A673 (cell line): ENCODE measurements around the gene PSMB8. TPM values are rescaled to one million over a fixed set of nuclear protein-coding genes. Genes with fewer than 3 reads are reported as not detected.

Source experiments
- BruUV-seq: library from RNA; stranded (reverse); fragments of 400-500 nt; replicated peaks from 2 replicates; lab custom pipeline; 2021; lab: Mats Ljungman, UMichigan
- CTCF ChIA-PET: fragments of 300-600 bp; sonication (Branson Sonifier 250); formaldehyde crosslinking; loops from one replicate; lab custom pipeline; 2022; ENCODE audit warnings: antibody characterized with exemption; lab: Charles Lee
- POLR2A ChIA-PET: fragments of 300-600 bp; sonication (Branson Sonifier 250); formaldehyde crosslinking; loops from one replicate; lab custom pipeline; 2022; ENCODE audit warnings: antibody characterized with exemption; ENCODE audit not compliant: low non-redundant PET; lab: Charles Lee
- DNase-seq: peaks from one replicate; pipeline ENCODE4 v3.0.0-alpha.2; 2015; ENCODE audit warnings: low spot score
- H3K27ac ChIP-seq: fragments of 200-600 bp; sonication (generic); 2 replicates; pipeline ENCODE4 v1.5.1; 2016; ENCODE audit warnings: mixed run types, low read depth, mild to moderate bottlenecking, mixed read lengths, antibody characterized with exemption, low read length; ENCODE audit not compliant: poor library complexity, severe bottlenecking
- H3K27me3 ChIP-seq: fragments of 200-600 bp; sonication (generic); replicated peaks from 2 replicates; pipeline ENCODE4 v1.6.1; 2017; ENCODE audit warnings: mixed run types, low read depth, mild to moderate bottlenecking, mixed read lengths, antibody characterized with exemption, low read length; ENCODE audit not compliant: insufficient read depth, poor library complexity
- H3K36me3 ChIP-seq: fragments of 200-600 bp; sonication (generic); 2 replicates; pipeline ENCODE4 v1.6.1; 2016; ENCODE audit warnings: mixed run types, mild to moderate bottlenecking, mixed read lengths, antibody characterized with exemption, low read length; ENCODE audit not compliant: insufficient read depth, poor library complexity, severe bottlenecking
- H3K4me1 ChIP-seq: fragments of 200-600 bp; sonication (generic); 2 replicates; pipeline ENCODE4 v1.6.1; 2017; ENCODE audit warnings: mixed run types, mild to moderate bottlenecking, mixed read lengths, antibody characterized with exemption, low read length; ENCODE audit not compliant: insufficient read depth, poor library complexity, severe bottlenecking
- H3K4me3 ChIP-seq: fragments of 200-600 bp; sonication (generic); 2 replicates; pipeline ENCODE4 v1.5.1; 2016; ENCODE audit warnings: low read depth, mixed run types, mild to moderate bottlenecking, mixed read lengths, low read length; ENCODE audit not compliant: poor library complexity, severe bottlenecking
- H3K9me3 ChIP-seq: fragments of 200-600 bp; sonication (generic); 2 replicates; pipeline ENCODE4 v1.6.1; 2016; ENCODE audit warnings: mixed run types, low read depth, mild to moderate bottlenecking, mixed read lengths, antibody characterized with exemption, low read length; ENCODE audit not compliant: poor library complexity, severe bottlenecking
- CTCF ChIP-seq: fragments of 300-800, 200-600 bp; sonication (generic); conservative IDR thresholded peaks from 2 replicates; pipeline ENCODE4 v1.5.1; 2017; ENCODE audit warnings: low read depth, mild to moderate bottlenecking, antibody characterized with exemption, low read length, moderate library complexity, mixed read lengths
- EZH2 ChIP-seq: fragments of 200-600 bp; sonication (generic); IDR thresholded peaks from 2 replicates; pipeline ENCODE4 v1.6.1; 2017; ENCODE audit warnings: borderline replicate concordance, low read depth, mild to moderate bottlenecking, mixed read lengths, antibody characterized with exemption, low read length; ENCODE audit not compliant: poor library complexity, severe bottlenecking
- intact Hi-C: fragments of 100-400 bp; cut with micrococcal nuclease; formaldehyde crosslinking; loops from one replicate; pipeline ENCODE4 v1.10.0; 2022; ENCODE audit not compliant: unreplicated experiment
- total RNA-seq: library from RNA; stranded (reverse); gene quantifications from 2 replicates; pipeline ENCODE4 v1.2.3, GENCODE V29; 2021

Gene PSMB8
- total RNA-seq, 1 experiment from 2014 or later, result 20.2 TPM

- Histone ChIP-seq H3K36me3 (peaks cover 3% of the 10 kb centered on the region), H3K27me3 (no peaks in the 10 kb centered on the region), H3K4me3 (peak overlapping the region; percentile 88), H3K9me3 (no peaks in the 10 kb centered on the region), H3K27ac (peak overlapping the region; percentile 91), H3K4me1 (peaks cover 9% of the 10 kb centered on the region)
- TF ChIP-seq CTCF, result no peak
- TF ChIP-seq EZH2, result no peak
- DNase-seq, result no peak
- intact Hi-C loops, result loop anchor here (1.0 kb wide), 2 partner anchors 16 to 31 kb away; partner anchors contain the start of gene TAP1
- POLR2A ChIA-PET, result interaction anchor here (0.5 kb wide), 1 partner anchor 131 kb away, joined by 3 read pairs; the partner anchor contains the start of gene BRD2
- BruUV-seq, result no TSS peak
- CTCF ChIA-PET, result interaction anchor here (0.6 to 3.1 kb wide), 11 partner anchors 12 to 411 kb away, joined by 3 to 56 read pairs (median 9); partner anchors contain the start of genes PSMB9 and TAP1
These were observed 6.2 kb downstream of the PSMB8 start for GRCh38 chr6:32837651-32838113.

- intact Hi-C loops, result no loop called here
- Histone ChIP-seq H3K4me1 (peaks cover 9% of the 10 kb centered on the region), H3K4me3 (no peak overlapping the region), H3K27me3 (no peaks in the 10 kb centered on the region), H3K27ac (no peak overlapping the region), H3K9me3 (no peaks in the 10 kb centered on the region), H3K36me3 (no peaks in the 10 kb centered on the region)
- BruUV-seq, result TSS peak; percentile 28
- CTCF ChIA-PET, result interaction anchor here (3.1 kb wide), 1 partner anchor 32 kb away, joined by 48 read pairs; no protein-coding TSS in a partner anchor
- no peak for DNase-seq
- POLR2A ChIA-PET, result no interaction called here
- TF ChIP-seq CTCF (no peak), EZH2 (no peak)
These were observed 7.0 kb downstream of the PSMB8 start for GRCh38 chr6:32836873-32837272.

- Histone ChIP-seq H3K27me3 (no peaks in the 10 kb centered on the region), H3K4me1 (peaks cover 9% of the 10 kb centered on the region), H3K27ac (no peak overlapping the region), H3K36me3 (no peaks in the 10 kb centered on the region), H3K4me3 (no peak overlapping the region), H3K9me3 (no peaks in the 10 kb centered on the region)
- ChIA-PET CTCF (no interaction called here), POLR2A (no interaction called here)
- intact Hi-C loops, result no loop called here
- DNase-seq, result no peak
- no TSS peak for BruUV-seq
- TF ChIP-seq EZH2 (no peak), CTCF (no peak)
These were observed 8.5 kb downstream of the PSMB8 start for GRCh38 chr6:32835167-32835893.
